ENCODE results near the gene ACYP2.

ACYP2 gene

GRCh38 chr2:54325148-54325547 lies 209.7 kb downstream of the ACYP2 start:
- no peak for DNase-seq (ENCODE audit: low read depth in 2 of 2)

GRCh38 chr2:54329482-54330161 lies 214.2 kb downstream of the ACYP2 start:
- no peak for DNase-seq (ENCODE audit: low read depth in 2 of 2)

GRCh38 chr2:54330162-54330925 lies 214.9 kb downstream of the ACYP2 start:
- peak; percentile 80 to 86 for DNase-seq (ENCODE audit: low read depth in 2 of 2)

- DNase-seq (ENCODE audit: low read depth in 2 of 2) = no peak
Measured at GRCh38 chr2:54330926-54331835, 215.8 kb downstream of the ACYP2 start.

- no peak for DNase-seq (ENCODE audit: low read depth in 2 of 2)
Measured at GRCh38 chr2:54332386-54332785, 217.0 kb downstream of the ACYP2 start.

GRCh38 chr2:54336136-54336976 lies 220.9 kb downstream of the ACYP2 start:
- no peak for DNase-seq (ENCODE audit: low read depth in 2 of 2)

GRCh38 chr2:54336977-54337255 lies 221.5 kb downstream of the ACYP2 start:
- no peak for DNase-seq (ENCODE audit: low read depth in 2 of 2)

GRCh38 chr2:54341656-54342055 lies 226.2 kb downstream of the ACYP2 start:
- DNase-seq (ENCODE audit: low read depth in 2 of 2) = no peak

DNA sequence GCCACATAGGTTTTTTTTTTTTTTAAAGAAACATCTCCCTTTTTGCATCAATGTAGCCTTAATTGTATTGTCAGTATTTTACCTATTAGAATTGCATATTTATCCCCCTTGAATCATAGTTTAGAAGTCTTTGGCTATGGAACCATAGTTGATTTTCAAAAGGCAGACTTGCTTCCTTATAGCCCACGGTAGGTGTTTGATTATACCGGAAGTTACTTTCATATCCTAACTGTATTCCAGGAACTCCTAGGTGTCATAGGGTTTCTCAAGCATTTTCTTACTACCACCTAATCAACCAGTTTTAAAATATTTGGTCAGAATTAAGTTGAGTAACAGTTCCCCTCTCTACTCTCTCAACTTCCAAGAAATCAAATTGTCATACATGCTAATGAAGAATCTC lies 227.2 kb downstream of the ACYP2 start:
- DNase-seq (ENCODE audit: low read depth in 2 of 2) = no peak

- DNase-seq (ENCODE audit: low read depth in 2 of 2) = no peak
Measured at GRCh38 chr2:54347622-54348021, 232.2 kb downstream of the ACYP2 start.

- no peak for DNase-seq (ENCODE audit: low read depth in 2 of 2)
Measured at GRCh38 chr2:54348646-54349045, 233.2 kb downstream of the ACYP2 start.

DNA sequence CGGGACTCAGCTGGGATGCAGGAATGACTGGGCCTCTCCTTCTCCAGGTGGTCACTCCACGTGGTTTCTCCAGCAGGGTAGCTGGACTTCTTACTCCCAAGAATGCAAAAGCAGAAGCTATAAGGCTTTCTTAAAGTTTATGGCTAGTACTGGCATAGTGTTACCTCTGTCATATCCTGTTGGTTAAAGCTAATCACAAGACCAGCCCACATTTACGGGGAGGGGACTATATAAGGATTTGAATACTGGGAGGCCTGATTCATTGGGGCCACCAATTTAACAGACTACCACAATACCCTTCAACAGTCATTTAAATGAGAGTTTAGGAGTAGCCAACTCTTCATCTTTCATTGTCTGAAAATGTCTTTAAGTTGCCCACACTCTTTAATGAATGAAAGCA lies 235.0 kb downstream of the ACYP2 start:
- no peak for DNase-seq (ENCODE audit: low read depth in 2 of 2)

GRCh38 chr2:54353216-54353615 lies 237.8 kb downstream of the ACYP2 start:
- no peak for DNase-seq (ENCODE audit: low read depth in 2 of 2)
